PC-9 (cell line): ENCODE data around the gene UPK2.

ENCODE experiments used
- CTCF ChIP-seq: fragments of 200-600 bp; sonication (generic); conservative IDR thresholded peaks from 2 replicates; pipeline ENCODE4 v1.6.1; 2017; ENCODE audit warnings: mixed run types, antibody characterized with exemption, mild to moderate bottlenecking, moderate library complexity
- EZH2 ChIP-seq: fragments of 200-600 bp; sonication (generic); IDR thresholded peaks from 2 replicates; pipeline ENCODE4 v1.8.0; 2017; ENCODE audit warnings: antibody characterized with exemption, low read depth

GRCh38 chr11:118918686-118919280, 37.3 kb upstream of the UPK2 start:
- TF ChIP-seq CTCF = no peak
- no peak for TF ChIP-seq EZH2
